Measurements from ENCODE around the gene PRELID1.

PRELID1 gene

DNA sequence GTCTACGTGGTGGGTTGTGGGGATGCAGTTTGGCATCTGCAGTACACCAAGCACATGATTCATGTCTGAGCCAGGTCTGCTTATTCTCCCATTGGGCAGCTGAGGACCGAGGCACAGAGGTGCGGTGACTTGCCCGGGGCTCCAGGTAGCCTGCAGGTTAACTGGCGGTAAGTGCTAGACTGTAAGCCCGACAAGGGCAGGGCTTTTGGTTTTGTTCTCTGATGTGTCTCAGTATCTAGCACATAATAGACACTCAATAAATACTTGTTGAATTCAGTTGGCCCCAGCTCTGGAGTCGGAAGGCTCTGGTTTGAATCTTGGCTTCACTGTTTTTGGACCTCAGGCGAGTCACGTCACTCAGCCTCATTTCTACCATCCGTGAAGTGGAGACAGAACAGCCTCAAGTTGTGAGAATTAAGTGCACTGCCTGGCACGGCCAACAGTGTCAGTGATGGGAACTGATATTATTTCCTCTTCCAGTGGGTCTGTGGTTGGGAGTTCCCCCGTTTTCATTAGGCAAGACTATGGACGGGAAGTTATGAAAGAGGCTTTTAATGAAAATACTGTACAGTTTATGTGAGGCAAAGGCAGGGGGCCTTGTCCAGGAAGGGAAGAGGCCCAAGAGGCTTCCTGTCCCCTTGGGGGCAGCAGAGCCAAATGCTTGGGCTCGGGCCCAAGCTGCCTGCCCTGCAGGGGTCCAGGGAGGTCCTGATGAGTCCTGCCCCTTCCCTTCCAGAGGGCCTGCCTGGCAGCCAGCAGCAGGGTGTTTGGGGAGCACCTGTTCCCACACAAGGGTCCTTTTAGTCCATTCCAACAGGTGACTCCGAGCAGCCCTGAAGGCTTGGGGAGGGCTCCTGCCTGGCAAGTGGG lies 3.3 kb downstream of the PRELID1 start:
- Histone ChIP-seq H3K4me3 (ENCODE audit: low read depth, low read length) (no peak overlapping the region), H3K27me3 (ENCODE audit: insufficient read depth, low read depth, severe bottlenecking) (no peaks in the 10 kb centered on the region), H3K9me3 (ENCODE audit: severe bottlenecking) (no peaks in the 10 kb centered on the region), H3K27ac (no peak overlapping the region), H3K36me3 (peaks cover 23% of the 10 kb centered on the region)
- no peak for DNase-seq
- TF ChIP-seq, protein P1, sequence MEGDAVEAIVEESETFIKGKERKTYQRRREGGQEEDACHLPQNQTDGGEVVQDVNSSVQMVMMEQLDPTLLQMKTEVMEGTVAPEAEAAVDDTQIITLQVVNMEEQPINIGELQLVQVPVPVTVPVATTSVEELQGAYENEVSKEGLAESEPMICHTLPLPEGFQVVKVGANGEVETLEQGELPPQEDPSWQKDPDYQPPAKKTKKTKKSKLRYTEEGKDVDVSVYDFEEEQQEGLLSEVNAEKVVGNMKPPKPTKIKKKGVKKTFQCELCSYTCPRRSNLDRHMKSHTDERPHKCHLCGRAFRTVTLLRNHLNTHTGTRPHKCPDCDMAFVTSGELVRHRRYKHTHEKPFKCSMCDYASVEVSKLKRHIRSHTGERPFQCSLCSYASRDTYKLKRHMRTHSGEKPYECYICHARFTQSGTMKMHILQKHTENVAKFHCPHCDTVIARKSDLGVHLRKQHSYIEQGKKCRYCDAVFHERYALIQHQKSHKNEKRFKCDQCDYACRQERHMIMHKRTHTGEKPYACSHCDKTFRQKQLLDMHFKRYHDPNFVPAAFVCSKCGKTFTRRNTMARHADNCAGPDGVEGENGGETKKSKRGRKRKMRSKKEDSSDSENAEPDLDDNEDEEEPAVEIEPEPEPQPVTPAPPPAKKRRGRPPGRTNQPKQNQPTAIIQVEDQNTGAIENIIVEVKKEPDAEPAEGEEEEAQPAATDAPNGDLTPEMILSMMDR (IDR thresholded peaks at IDR 0.05; ENCODE audit: low read depth, low read length): no peak

DNA sequence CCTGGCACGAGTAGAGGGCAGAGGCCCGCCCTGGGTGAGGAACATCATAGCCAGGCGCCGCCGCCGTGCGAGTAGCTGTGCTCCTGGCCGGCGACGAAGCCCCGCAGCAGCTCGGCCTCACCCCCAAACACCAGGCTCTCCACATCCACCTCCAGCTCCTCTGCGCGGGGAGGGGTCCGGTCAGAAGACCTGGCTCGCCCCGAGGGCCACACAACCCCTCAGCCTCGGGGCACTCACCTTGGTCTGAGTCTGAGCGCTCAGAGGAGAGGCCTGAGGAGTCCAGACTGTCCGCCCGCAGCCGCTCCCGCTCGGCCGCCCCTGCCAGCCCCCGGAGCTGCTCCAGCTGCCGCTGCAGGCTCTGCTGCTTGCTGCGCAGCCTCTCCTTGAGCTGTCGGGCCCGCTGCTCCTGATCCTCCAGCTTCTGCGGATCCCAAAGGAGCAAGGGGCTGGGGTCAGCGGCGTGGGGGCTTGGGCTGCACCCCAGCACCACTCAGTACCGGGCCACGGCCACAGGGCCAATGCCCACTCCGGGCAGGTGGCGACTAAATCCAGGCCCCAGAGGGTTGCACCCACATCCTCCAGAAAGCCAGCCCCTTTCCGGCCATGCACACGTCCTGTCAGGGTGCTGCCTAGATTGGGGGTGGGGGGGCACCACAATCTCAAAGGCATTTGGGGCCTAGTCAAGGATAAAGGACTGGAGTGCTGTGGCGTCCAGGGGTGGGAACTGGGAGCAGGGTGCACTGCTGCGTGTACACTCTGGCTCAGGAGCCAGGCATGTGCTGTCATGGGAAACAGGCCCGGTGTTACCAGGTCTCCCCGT lies 4.2 kb downstream of the PRELID1 start:
- TF ChIP-seq, protein P1 (IDR thresholded peaks at IDR 0.05; ENCODE audit: low read depth, low read length): no peak
- Histone ChIP-seq H3K27me3 (ENCODE audit: insufficient read depth, low read depth, severe bottlenecking) (no peaks in the 10 kb centered on the region), H3K27ac (no peak overlapping the region), H3K9me3 (ENCODE audit: severe bottlenecking) (no peaks in the 10 kb centered on the region), H3K36me3 (peaks cover 23% of the 10 kb centered on the region), H3K4me3 (ENCODE audit: low read depth, low read length) (no peak overlapping the region)
- DNase-seq: no peak

DNA sequence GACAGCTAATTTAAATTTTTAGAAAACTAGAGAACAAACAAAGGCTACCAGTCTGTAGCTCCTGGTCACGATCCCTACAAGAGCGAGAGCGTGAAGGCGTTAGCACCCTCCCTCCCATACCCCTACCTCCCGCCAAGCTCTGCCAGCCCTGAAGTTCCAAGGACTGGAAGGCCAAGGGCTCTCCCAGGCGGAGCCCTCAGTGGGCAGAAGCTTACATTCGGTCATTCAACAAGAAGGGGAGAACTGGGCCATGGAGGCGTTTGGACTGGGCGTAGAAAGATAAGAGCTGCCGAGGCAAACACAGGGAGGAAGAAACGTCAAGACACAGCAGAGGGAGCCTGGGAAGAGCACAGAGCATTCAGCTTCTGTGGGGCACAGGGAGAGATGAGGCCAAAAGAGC lies 5.1 kb downstream of the PRELID1 start:
- no peak for DNase-seq
- Histone ChIP-seq H3K36me3 (peaks cover 23% of the 10 kb centered on the region), H3K4me3 (ENCODE audit: low read depth, low read length) (no peak overlapping the region), H3K27me3 (ENCODE audit: insufficient read depth, low read depth, severe bottlenecking) (no peaks in the 10 kb centered on the region), H3K27ac (no peak overlapping the region), H3K9me3 (ENCODE audit: severe bottlenecking) (no peaks in the 10 kb centered on the region)
- TF ChIP-seq, protein P1 (IDR thresholded peaks at IDR 0.05; ENCODE audit: low read depth, low read length): no peak

DNA sequence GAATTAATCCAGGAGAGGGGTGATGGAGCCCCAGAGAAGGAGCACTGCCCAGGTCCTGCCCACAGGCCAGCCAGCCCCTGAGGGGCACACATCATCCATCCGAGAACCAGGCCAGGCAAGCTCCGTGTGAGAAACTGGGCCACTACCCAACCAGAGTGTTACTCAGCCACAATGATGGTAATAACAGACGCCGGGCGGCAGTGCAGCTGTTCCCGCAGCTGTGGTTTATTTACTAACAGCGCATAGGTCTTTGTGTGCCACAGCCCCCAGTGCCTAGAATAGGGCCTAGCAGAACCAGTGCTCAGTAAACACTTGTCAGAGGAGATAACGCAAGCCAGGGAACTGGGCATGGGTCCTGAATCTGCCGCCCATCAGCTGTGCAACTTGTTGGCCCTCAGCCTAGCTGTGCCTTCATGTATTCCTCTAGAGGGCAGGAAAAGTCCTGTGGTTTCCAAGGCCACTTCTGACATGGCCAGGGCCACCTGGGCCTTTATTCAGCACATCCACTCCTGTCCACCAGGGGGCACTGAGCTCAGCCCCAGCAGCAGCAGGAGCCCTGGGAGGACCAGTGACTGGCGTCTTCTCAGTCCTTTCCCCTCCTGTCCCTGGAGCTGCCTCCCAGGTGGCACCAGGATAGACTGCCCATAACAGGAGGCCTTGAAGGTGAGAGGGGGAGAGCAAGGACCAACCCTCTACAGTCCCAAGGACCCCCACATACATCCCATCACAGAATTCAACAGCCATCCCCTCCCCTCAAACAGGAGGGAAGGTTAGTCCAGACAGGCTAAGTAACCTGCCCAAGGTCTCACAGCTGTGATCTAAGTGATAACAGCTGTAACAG lies 6.0 kb downstream of the PRELID1 start:
- Histone ChIP-seq H3K27me3 (ENCODE audit: insufficient read depth, low read depth, severe bottlenecking) (no peaks in the 10 kb centered on the region), H3K9me3 (ENCODE audit: severe bottlenecking) (no peaks in the 10 kb centered on the region), H3K36me3 (peaks cover 23% of the 10 kb centered on the region), H3K4me3 (ENCODE audit: low read depth, low read length) (no peak overlapping the region), H3K27ac (no peak overlapping the region)
- TF ChIP-seq, protein P1 (IDR thresholded peaks at IDR 0.05; ENCODE audit: low read depth, low read length): peak; percentile 77
- peak; percentile 72 for DNase-seq

DNA sequence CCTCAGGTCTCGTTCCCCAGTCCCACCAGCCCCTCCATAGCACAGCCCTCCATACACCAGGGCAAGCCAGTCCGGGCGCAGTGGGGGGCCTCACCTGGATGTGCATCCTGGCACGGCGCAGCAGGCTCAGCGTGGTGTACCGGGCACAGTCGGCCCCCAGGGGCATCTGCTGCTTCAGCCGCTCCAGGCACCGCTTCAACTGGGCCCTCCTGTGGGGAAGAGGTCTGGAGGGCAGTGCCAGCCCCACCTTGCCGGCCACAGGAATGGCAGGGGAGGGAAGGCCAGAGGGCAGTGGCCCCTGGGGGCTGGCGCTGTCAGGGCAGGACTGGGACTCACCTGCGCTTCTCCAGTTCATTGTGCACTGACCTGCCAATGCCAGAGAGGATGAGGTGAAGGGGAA lies 6.7 kb downstream of the PRELID1 start:
- H3K27ac ChIP-seq: no peak overlapping the region
- DNase-seq: no peak
- H3K9me3 ChIP-seq (ENCODE audit: severe bottlenecking): no peaks in the 10 kb centered on the region
- peaks cover 21% of the 10 kb centered on the region for H3K36me3 ChIP-seq
- no peak overlapping the region for H3K4me3 ChIP-seq (ENCODE audit: low read depth, low read length)
- H3K27me3 ChIP-seq (ENCODE audit: insufficient read depth, low read depth, severe bottlenecking): no peaks in the 10 kb centered on the region
- TF ChIP-seq, protein P1 (IDR thresholded peaks at IDR 0.05; ENCODE audit: low read depth, low read length): no peak
